ENCODE measurements around the gene BLVRA.

The BLVRA gene

DNA sequence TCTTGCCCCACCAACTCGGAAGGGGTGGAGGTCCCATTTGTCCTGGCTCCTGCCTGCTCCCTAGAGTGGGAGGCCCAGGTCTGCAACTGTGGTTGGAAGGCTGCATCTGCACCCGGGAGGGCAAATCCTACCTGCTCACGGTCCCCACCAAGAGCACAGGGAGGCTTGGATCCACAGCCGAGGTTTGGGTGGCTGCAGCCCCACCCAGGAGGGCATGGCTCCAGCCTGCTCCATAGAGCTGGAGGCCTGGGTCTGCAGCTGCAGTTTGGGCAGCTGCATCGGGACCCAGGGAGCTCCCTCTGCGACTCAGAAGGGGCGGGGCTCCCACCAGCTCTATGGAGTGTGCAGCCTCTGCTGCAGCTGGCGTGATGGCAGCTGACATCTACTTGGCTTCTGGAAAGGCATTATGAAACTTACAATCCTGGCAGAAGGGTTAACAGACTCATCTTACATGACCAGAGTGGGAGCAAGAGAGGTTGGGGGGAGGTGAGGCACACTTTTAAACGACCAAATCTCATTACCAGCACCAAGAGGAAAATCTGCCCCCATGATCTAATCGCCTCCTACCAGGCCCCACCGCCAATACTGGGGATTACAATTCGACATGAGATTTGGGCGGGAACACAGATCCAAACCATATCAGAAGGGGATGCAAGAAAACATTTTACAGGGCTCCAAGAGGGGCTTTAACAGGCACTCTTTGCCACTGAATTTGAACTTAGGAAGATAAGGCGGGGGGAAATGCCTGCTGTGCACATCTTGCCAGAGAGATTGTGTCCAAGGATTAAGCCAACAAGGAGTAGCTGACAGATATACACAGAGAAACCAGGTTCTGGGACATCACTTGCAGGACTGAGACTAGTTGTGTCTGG, 8.2 kb upstream of the BLVRA start:
- peak in 1 of 2 experiments; percentile 16 for DNase-seq

GRCh38 chr7:43752411-43752810, 6.1 kb upstream of the BLVRA start:
- no peak for DNase-seq

DNA sequence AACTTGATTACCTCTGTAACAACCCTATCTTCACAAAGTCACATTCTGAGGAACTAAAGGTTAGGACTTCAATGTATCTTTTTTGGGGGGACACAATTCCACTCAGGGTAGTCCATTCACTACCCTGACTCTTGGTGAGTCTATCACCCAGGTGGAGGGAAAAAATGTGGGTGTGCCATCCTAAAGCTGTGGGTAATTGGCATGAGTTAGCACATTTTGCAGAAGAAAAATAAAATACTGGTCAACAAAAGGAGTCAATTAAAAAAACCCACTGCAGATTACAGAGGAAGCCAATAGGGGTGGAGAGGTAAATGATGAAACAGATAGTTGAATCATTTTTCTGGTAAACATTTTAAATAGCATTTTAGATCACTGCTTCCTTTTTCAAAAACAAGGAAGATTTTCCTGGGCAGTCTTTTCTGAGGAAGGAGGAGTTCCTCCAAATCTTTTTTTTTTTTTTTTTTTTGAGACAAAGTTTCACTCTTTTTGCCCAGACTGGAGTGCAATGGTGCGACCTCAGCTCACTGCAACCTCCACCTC, 5.1 kb upstream of the BLVRA start:
- no peak for DNase-seq

- DNase-seq, result no peak
Observed at GRCh38 chr7:43753843-43754242, 4.6 kb upstream of the BLVRA start.

GRCh38 chr7:43754596-43754995, 3.9 kb upstream of the BLVRA start:
- no peak for DNase-seq

- peak in 1 of 2 experiments; percentile 22 for DNase-seq
Observed at GRCh38 chr7:43756368-43757072, 2.0 kb upstream of the BLVRA start.

- no peak for DNase-seq
Observed at GRCh38 chr7:43757073-43757720, 1.3 kb upstream of the BLVRA start.

DNA sequence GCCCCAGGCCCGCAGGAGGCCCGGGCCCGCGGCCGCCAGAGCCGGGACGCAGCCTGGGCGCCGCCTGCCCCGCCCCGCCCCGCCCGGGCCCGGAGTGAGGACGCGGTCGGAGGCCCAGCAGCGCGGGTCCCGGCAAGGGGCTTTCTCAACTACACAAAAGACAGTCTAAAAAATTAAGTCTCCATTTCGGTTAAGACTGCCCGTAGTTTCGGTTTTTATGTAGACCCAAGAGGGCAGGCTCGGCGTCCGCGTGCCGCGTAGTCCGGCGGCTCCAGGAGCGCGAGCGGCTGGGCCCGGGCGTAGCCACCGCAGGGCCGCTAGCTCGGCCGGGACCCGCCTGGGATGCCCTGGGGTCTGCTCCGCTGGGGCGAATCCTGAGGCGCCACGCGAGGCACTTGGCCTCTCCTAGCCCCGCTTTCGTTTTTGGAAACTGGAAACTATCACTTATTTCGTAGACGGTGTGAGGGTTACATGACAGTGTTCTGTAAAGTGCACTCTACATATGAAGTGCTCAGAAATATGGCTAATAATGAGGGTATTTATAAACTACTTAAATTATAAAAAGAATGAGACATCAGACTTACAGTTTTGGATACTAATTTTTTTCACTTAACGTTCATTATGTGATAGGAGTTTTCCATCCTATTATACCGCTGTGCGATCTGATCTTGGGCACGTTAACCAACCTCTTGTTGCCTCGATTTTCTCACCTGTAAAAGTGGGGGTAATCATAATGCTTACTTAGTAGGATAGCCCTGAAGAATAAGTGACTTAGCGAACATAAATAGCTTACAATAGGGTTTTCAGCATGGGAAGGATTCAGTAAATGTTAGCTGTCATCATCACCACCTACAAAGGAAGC, 573 bp downstream of the BLVRA start:
- DNase-seq, result peak in 1 of 2 experiments; percentile 38

GRCh38 chr7:43760861-43761260, 2.4 kb downstream of the BLVRA start:
- DNase-seq, result no peak

- no peak for DNase-seq
Observed at GRCh38 chr7:43761382-43761781, 2.9 kb downstream of the BLVRA start.

DNA sequence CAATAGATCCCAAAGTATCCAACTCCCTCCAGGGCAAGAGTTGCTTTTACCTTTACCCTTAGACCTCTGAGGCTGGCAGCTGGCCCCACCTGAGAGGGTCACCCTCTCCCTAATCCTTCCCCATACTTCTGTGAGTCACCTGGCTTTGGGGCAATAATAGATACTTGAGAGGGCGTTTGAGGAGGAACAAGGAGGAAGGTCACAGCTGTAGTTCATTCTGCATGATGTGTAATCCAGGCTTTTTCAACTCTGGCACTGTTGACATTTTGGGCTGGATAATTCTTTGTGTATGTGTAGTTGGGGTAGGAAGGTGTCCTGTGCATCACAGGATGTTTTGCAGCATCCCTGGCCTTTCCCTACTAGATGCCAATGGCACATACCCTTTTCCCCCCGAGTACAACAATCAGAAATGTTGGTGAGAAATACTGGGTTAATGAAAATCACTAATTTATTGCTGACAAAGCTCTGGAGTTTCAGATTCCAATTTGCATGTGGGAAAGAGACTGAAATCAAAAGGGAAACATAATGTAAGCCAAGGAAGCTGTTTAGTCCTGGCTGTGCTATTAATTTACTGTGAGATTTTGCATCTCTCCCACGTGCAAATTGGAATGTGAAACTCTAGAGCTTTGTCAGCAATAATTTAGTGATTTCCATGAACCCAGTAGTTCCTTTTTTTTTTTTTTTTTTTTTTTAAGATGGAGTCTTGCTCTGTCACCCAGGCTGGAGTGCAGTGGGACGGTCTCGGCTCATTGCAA, 3.6 kb downstream of the BLVRA start:
- DNase-seq, result no peak

DNA sequence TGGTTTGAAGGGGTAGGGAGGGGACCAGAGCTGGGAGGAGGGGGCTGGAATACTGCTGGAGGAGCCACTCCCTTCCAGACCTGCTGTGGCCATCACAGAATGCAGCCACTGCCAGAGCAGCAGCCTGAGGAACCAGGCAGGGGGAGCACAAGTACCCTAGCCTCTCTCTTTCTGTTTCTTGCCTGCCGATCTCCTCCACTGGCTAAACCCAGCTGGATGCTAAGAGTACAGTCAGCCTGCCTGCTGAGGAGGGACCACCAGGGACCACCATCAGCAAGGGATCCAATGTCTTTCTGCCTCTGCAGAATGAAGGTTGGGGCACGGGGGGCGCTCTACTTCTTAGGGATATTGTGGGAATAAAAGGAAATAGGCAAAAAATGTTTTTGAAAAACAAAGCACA, 4.7 kb downstream of the BLVRA start:
- DNase-seq, result no peak

- no peak for DNase-seq
Observed at GRCh38 chr7:43764039-43764761, 5.7 kb downstream of the BLVRA start.

DNA sequence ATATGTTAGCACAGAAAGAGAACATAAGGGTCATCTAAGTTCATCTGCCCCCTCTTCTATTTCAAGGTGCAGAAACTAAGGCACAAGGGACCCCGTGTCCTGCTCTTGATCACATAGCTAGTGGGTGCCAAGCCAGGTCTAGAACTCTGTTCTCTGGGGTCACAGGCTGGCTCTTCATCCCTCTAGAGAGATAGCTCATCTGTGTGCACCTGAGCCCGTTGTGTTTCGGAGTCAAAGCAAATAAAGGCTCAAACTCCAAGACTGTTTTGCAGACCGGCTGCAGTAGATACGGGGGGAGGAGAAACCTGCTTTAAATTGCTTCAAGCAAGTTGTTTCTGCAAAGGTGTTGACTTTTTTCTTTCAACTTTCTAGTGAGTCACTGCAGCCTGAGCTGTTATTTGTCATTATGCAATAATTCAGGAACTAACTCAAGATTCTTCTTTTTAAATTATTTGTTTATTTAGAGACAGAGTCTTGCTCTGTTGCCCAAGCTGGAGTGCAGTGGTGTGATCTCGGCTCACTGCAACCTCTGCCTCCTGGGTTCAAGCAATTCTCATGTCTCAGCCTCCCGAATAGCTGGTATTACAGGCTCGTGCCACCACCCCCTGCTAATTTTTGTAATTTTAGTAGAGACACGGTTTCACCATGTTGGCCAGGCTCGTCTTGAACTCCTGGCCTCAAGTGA, 6.5 kb downstream of the BLVRA start:
- DNase-seq, result no peak

DNA sequence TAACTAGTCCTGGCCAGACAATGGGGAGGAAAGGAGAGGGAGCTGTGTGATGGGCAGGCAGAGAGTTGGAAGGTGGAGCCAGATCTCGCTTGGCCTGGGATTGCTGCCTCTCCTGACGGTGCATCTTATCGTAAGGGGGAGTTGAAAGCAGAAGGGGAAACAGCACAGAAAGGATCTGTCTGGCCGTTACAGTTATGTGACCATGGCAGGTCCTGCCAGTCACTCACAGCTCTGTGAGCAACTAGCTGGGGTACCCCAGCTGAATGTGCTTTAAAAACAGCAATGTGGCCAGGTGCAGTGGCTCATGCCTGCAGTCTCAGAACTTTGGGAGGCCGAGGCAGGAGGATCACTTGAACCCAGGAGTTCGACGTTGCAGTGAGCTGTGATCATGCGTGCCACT, 8.1 kb downstream of the BLVRA start:
- DNase-seq, result no peak

DNA sequence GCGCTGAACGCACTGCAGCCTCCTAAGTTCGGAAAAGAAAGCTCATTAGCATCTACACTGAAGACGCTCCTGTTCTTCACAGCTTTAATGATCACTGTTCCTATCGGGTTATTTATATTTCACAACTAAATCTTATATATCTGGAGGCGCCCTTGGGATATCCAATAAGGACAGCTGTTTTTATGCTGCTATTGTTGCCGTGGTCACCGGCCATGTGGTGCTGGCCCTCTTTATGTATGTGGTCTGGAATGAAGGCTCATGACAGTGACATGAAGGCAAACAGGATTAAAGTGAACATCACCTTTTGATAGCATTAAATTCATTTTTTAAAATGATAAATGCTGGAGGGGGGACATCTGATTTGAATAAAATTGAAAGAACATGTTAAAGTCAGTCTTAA, 8.8 kb downstream of the BLVRA start:
- no peak for DNase-seq

DNA sequence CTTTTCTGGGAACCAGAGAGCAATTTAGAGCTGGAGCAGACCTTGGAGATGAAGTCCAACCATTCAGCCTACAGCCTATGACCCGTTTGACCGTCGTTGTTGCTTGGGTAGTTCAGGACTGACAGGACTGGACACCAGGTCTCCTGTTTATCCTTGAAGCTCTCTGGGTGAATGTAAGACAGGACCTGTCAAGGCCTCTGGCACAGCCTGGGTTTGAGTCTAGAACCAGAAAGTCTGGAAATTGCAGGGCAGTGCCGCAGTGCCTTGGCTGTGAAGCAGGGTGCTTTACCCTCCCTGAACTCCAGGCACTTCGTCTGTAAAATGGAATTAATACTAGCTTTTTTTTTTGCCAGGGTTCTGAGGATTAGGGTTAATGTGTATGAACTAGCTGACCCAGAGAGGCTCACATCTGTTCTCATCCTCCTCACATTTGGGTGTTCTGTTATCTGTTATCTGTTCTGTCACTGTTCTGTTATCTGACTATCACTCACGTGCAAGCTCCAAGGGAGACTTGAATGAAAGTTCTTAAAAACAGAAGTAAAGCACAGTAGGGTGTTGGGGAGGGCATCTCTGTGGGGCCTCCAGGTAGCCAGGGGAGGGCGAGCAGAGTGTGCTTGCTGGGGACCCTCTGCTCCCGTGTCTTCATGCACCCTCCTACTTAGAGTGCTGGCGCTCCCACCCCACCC, 9.9 kb downstream of the BLVRA start:
- no peak for DNase-seq

- no peak for DNase-seq
Observed at GRCh38 chr7:43768887-43769272, 10.4 kb downstream of the BLVRA start.

DNA sequence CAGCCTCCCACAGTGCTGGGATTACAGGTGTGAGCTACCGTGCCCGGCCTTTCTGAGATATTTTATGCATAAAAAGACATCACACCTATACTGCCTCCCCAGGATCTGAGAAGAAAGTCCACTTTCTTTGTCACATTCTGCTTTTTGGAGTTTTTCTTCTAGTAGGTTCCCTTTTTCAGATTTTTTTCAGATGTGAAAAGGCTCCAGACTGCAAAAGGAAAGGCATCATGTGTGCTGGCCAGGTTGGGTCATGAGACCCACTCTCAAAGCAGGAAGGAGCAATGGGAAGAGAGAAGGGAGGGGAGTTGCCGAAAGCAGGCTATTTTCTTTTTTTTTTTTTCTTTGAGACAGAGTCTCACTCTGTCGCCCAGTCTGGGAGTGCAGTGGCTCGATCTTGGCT, 10.8 kb downstream of the BLVRA start:
- no peak for DNase-seq
